GM13977 (cell line): ENCODE data around the gene AGBL1.

Source experiments
- DNase-seq: peaks from one replicate; pipeline ENCODE4 v3.0.0; 2012; ENCODE audit warnings: low spot score
- in situ Hi-C: fragments of 300-500 bp; cut with MboI; formaldehyde crosslinking; loops from one replicate; pipeline ENCODE4 v1.12.0; 2022; ENCODE audit warnings: low sequenced_read_pairs, low pct_unique_long_range_greater_than_20kb, mixed read lengths, inconsistent platforms; ENCODE audit not compliant: unreplicated experiment
- TF ChIP-seq, protein P1 (sequence below): IDR thresholded peaks from 2 replicates; pipeline ENCODE4 v1.5.1; 2012; ENCODE audit warnings: mild to moderate bottlenecking, control low read depth; ENCODE audit not compliant: insufficient read depth; ENCODE audit errors: extremely low read depth, missing control alignments

The AGBL1 gene

DNA sequence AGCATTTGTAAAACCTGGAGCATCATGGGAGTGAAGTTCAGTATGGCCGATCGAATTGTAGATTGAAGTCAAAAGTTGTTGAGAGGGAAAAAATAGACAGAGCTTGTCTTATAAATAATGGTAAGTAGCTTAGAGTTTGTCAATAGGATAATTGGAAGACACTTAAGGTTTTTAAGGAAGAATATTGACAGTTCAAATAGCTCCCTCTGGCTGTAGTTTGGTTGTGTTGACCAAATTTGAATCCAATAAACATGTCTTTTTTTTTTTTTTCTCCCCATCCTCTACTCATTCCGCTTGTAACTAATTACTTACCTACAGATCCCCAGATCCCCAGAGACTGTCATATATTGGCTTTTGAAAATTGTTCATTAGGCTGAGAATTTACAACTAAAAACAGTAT lies 677.0 kb downstream of the AGBL1 start:
- in situ Hi-C loops: no loop called here
- DNase-seq: no peak
- TF ChIP-seq, protein P1, sequence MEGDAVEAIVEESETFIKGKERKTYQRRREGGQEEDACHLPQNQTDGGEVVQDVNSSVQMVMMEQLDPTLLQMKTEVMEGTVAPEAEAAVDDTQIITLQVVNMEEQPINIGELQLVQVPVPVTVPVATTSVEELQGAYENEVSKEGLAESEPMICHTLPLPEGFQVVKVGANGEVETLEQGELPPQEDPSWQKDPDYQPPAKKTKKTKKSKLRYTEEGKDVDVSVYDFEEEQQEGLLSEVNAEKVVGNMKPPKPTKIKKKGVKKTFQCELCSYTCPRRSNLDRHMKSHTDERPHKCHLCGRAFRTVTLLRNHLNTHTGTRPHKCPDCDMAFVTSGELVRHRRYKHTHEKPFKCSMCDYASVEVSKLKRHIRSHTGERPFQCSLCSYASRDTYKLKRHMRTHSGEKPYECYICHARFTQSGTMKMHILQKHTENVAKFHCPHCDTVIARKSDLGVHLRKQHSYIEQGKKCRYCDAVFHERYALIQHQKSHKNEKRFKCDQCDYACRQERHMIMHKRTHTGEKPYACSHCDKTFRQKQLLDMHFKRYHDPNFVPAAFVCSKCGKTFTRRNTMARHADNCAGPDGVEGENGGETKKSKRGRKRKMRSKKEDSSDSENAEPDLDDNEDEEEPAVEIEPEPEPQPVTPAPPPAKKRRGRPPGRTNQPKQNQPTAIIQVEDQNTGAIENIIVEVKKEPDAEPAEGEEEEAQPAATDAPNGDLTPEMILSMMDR: no peak

DNA sequence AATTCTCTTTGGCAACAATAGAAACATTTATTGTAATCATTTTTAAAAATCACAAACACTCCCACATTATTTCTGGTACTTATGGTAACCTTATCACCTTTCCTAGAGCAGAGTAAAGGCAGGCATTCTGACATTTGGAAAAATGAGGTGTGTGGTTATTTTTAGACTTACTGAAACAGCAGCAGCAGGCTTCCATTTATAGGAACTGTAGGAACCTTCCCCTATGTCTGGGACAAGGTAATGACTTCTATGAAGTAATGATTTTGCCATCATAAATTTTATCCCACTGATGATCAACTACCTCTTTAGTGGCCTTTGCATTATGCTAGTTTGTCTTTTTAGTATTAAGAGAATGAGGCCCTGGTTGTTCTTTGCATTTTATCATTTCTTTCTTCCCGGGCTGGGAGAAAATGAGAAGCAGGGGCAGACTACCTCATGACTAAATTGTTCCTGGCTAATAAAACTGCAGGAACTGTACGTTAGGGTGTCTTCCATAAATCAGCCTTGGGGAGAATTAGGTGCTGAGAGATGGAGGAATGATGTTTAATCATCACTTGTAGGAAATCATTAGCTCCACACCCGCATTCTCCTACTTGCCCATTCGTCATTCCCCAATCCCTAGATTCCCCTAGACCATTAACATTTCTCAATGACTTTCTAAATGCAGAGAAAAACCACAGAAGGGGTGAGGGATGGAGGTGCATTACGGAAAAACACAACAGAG lies 680.3 kb downstream of the AGBL1 start:
- TF ChIP-seq, protein P1: no peak
- DNase-seq: no peak
- in situ Hi-C loops: no loop called here

DNA sequence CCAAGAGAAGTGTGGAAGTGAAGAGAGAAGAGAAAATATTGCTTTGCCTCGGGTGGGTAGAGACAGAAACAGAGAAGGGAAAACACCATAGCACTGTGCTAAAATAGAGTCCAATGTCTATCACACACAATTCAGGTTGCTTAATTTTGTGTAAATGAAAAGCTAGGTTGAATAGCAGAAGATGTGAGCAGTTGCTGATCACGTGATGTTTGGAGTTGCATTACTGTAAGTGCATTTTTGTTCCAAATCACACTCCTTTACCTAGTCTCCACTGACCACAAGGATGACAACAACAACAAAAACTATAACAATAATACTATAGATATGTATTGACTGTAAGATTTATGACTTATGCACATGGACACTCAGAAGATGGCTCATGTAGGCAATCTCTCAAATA lies 683.2 kb downstream of the AGBL1 start:
- DNase-seq: no peak
- in situ Hi-C loops: no loop called here
- TF ChIP-seq, protein P1: no peak

DNA sequence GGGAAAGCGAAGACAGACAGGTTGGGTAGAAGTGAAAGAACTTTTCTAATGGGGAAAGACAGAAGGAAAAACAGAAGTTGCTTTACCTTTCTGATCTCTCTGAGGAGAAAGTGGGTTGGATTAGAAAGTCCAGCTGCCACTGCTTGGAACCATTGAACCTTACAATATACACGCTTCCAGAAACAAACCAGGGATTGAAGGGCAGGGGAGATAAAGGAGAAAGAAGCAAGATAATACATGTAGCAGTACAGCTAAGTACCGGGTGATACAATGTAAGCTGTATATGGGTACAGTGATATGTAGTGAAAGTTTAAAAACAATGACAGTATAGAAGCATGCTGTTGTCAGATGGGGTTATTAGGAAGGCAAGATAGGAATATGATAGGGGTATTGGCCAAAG lies 684.4 kb downstream of the AGBL1 start:
- in situ Hi-C loops: no loop called here
- TF ChIP-seq, protein P1: no peak
- no peak for DNase-seq

DNA sequence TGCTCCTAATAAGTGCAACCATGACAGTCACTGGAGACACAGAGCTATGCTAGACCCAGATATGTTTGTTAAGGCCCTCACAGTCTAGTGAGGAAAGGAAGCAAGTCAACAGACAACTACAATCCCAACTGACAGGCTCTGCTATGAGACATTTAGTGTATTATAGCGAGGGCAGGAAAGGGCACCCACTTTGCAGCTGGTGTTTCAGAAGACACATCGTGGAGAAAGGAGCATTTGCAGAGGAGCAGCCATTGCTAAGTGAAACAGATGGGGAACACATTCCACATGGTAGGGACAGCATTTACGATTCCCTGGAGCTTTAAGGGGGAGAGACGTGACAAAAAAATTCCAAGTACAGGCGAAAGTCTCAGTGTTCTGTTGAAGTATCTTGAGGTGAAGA lies 685.6 kb downstream of the AGBL1 start:
- no peak for DNase-seq
- TF ChIP-seq, protein P1: no peak
- in situ Hi-C loops: no loop called here

DNA sequence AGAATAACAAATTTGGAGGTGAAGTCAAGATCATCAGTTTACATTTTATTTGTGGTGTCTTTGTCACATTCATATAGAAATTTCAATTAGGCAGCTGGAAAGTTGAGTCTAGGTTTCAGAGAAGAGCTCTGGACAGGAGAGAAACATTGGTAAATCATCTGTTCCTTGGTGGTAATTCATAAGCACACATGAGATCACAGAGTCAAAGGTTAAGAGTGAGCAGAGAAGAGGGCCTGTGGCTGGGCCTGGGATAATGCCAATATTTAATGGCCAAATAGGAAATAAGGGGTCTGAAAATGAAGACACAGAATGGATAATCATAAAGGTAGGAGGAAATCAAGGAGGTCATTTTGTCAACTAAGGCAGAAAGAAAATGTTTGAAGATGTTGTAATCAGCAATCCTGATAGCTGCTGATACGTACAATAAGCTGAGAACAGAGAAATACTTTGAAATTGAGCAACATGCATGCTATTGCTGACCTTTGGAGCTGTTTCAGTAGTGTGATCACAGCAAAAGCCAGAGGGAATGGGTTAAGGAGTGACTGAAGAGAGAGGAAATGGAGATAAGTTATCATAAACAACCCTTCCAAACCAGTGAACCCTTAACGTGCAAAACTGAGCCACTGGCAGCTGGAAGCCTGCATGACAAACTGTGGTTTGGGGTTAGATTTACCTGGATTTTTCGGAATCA lies 692.8 kb downstream of the AGBL1 start:
- TF ChIP-seq, protein P1: no peak
- in situ Hi-C loops: no loop called here
- no peak for DNase-seq
